ENCODE measurements around the gene C15orf39.

The C15orf39 gene

GRCh38 chr15:75172284-75172820 lies 29.3 kb upstream of the C15orf39 start:
- DNase-seq (ENCODE audit: low read depth in 2 of 2), result no peak

GRCh38 chr15:75174102-75174501 lies 27.6 kb upstream of the C15orf39 start:
- no peak for DNase-seq (ENCODE audit: low read depth in 2 of 2)

- DNase-seq (ENCODE audit: low read depth in 2 of 2), result no peak
These were observed 27.0 kb upstream of the C15orf39 start for GRCh38 chr15:75174729-75175128.

GRCh38 chr15:75176396-75176761 lies 25.3 kb upstream of the C15orf39 start:
- DNase-seq (ENCODE audit: low read depth in 2 of 2), result no peak

- DNase-seq (ENCODE audit: low read depth in 2 of 2), result no peak
These were observed 24.2 kb upstream of the C15orf39 start for GRCh38 chr15:75177360-75178071.

- DNase-seq (ENCODE audit: low read depth in 2 of 2), result no peak
These were observed 23.3 kb upstream of the C15orf39 start for GRCh38 chr15:75178171-75178937.

GRCh38 chr15:75178938-75179745 lies 22.5 kb upstream of the C15orf39 start:
- no peak for DNase-seq (ENCODE audit: low read depth in 2 of 2)

- no peak for DNase-seq (ENCODE audit: low read depth in 2 of 2)
These were observed 21.9 kb upstream of the C15orf39 start for GRCh38 chr15:75179746-75180140.

- DNase-seq (ENCODE audit: low read depth in 2 of 2), result no peak
These were observed 19.9 kb upstream of the C15orf39 start for GRCh38 chr15:75181780-75182179.

- no peak for DNase-seq (ENCODE audit: low read depth in 2 of 2)
These were observed 19.2 kb upstream of the C15orf39 start for GRCh38 chr15:75182187-75183131.

GRCh38 chr15:75185271-75186029 lies 16.2 kb upstream of the C15orf39 start:
- DNase-seq (ENCODE audit: low read depth in 2 of 2), result no peak

- DNase-seq (ENCODE audit: low read depth in 2 of 2), result no peak
These were observed 15.6 kb upstream of the C15orf39 start for GRCh38 chr15:75186044-75186443.

GRCh38 chr15:75188499-75188898 lies 13.2 kb upstream of the C15orf39 start:
- no peak for DNase-seq (ENCODE audit: low read depth in 2 of 2)

GRCh38 chr15:75191235-75191634 lies 10.4 kb upstream of the C15orf39 start:
- no peak for DNase-seq (ENCODE audit: low read depth in 2 of 2)

- no peak for DNase-seq (ENCODE audit: low read depth in 2 of 2)
These were observed 9.4 kb upstream of the C15orf39 start for GRCh38 chr15:75192307-75192706.

GRCh38 chr15:75193272-75193671 lies 8.4 kb upstream of the C15orf39 start:
- no peak for DNase-seq (ENCODE audit: low read depth in 2 of 2)

- DNase-seq (ENCODE audit: low read depth in 2 of 2), result no peak
These were observed 7.7 kb upstream of the C15orf39 start for GRCh38 chr15:75193976-75194375.

- no peak for DNase-seq (ENCODE audit: low read depth in 2 of 2)
These were observed 7.3 kb upstream of the C15orf39 start for GRCh38 chr15:75194397-75194796.

GRCh38 chr15:75195122-75195765 lies 6.4 kb upstream of the C15orf39 start:
- DNase-seq (ENCODE audit: low read depth in 2 of 2), result no peak

- no peak for DNase-seq (ENCODE audit: low read depth in 2 of 2)
These were observed 5.9 kb upstream of the C15orf39 start for GRCh38 chr15:75195766-75196241.

Data from stimulated activated CD8-positive, alpha-beta memory T cell treated with anti-CD3 and anti-CD28 coated beads, Interleukin-7, amount 100 ng/mL, for 1 hour (primary cell).